Measurements from ENCODE around the gene CIDEC.

GRCh38 chr3:9887480-9887879, 7.4 kb upstream of the CIDEC start:
- TF ChIP-seq POLR2A (IDR thresholded peaks at IDR 0.05) (no peak), CTCF (IDR thresholded peaks at IDR 0.05) (no peak), POLR2AphosphoS5 (IDR thresholded peaks at IDR 0.05) (no peak)

Measured in breast epithelium (tissue), 3 donors.